OCI-LY7 (cell line): ENCODE results near the gene PRMT9.

ENCODE experiments used
- EZH2phosphoT487 ChIP-seq: fragments of 200-600 bp; sonication (generic); IDR thresholded peaks from 2 replicates; pipeline ENCODE4 v1.6.1; 2018; ENCODE audit warnings: low read depth, borderline replicate concordance, mild to moderate bottlenecking, mixed run types, antibody characterized with exemption, low read length, moderate library complexity, mixed read lengths
- TF ChIP-seq, protein P1 (sequence below): fragments of 200-600 bp; sonication (generic); conservative IDR thresholded peaks from 2 replicates; pipeline ENCODE4 v1.5.1; 2014; ENCODE audit warnings: mild to moderate bottlenecking, antibody characterized with exemption, low read length, moderate library complexity, mixed read lengths

GRCh38 chr4:147658501-147658900 lies 25.5 kb downstream of the PRMT9 start:
- TF ChIP-seq, protein P1, sequence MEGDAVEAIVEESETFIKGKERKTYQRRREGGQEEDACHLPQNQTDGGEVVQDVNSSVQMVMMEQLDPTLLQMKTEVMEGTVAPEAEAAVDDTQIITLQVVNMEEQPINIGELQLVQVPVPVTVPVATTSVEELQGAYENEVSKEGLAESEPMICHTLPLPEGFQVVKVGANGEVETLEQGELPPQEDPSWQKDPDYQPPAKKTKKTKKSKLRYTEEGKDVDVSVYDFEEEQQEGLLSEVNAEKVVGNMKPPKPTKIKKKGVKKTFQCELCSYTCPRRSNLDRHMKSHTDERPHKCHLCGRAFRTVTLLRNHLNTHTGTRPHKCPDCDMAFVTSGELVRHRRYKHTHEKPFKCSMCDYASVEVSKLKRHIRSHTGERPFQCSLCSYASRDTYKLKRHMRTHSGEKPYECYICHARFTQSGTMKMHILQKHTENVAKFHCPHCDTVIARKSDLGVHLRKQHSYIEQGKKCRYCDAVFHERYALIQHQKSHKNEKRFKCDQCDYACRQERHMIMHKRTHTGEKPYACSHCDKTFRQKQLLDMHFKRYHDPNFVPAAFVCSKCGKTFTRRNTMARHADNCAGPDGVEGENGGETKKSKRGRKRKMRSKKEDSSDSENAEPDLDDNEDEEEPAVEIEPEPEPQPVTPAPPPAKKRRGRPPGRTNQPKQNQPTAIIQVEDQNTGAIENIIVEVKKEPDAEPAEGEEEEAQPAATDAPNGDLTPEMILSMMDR: no peak
- TF ChIP-seq EZH2phosphoT487: no peak
